RWPE1 (cell line): Measurements from ENCODE around the gene CPED1.

Source experiments
- CTCF ChIA-PET: fragments of 350-600 bp; sonication (Branson Sonifier 250); formaldehyde crosslinking; extraction: SDS; loops from one replicate; lab custom pipeline; 2021; lab: Yijun Ruan, JAX
- POLR2A ChIA-PET: fragments of 400-600 bp; formaldehyde crosslinking; extraction: SDS; loops from one replicate; lab custom pipeline; 2020; ENCODE audit warnings: antibody characterized with exemption; ENCODE audit not compliant: low non-redundant PET; lab: Yijun Ruan, JAX
- DNase-seq: peaks from one replicate; pipeline ENCODE4 v3.0.0; 2012; ENCODE audit warnings: low spot score
- H3K27ac ChIP-seq: fragments of 450-650 bp; 2 replicates; pipeline ENCODE4 v1.5.1; 2017
- CTCF ChIP-seq: fragments of 450-650 bp; conservative IDR thresholded peaks from 2 replicates; pipeline ENCODE4 v1.5.1; 2017; ENCODE audit warnings: low read depth, mild to moderate bottlenecking

Gene CPED1

GRCh38 chr7:121153995-121154394, 165.5 kb downstream of the CPED1 start:
- ChIA-PET POLR2A (no interaction called here), CTCF (no interaction called here)
- no peak for DNase-seq
- H3K27ac ChIP-seq = no peak overlapping the region
- TF ChIP-seq CTCF = no peak

- ChIA-PET POLR2A (no interaction called here), CTCF (no interaction called here)
- no peak for DNase-seq
- no peak overlapping the region for H3K27ac ChIP-seq
- no peak for TF ChIP-seq CTCF
Measured at GRCh38 chr7:121156825-121157224, 168.3 kb downstream of the CPED1 start.

GRCh38 chr7:121157341-121157751, 168.8 kb downstream of the CPED1 start:
- DNase-seq = no peak
- TF ChIP-seq CTCF = no peak
- ChIA-PET CTCF (interaction anchor here (0.6 kb wide), 1 partner anchor 174 kb away, joined by 4 read pairs; no protein-coding TSS in a partner anchor), POLR2A (no interaction called here)
- no peak overlapping the region for H3K27ac ChIP-seq

- CTCF ChIA-PET = interaction anchor here (0.6 kb wide), 1 partner anchor 173 kb away, joined by 4 read pairs; no protein-coding TSS in a partner anchor
- no peak for TF ChIP-seq CTCF
- no peak overlapping the region for H3K27ac ChIP-seq
- POLR2A ChIA-PET = no interaction called here
- DNase-seq = no peak
Measured at GRCh38 chr7:121157885-121158590, 169.5 kb downstream of the CPED1 start.

- no peak for DNase-seq
- ChIA-PET CTCF (no interaction called here), POLR2A (no interaction called here)
- H3K27ac ChIP-seq = no peak overlapping the region
- no peak for TF ChIP-seq CTCF
Measured at GRCh38 chr7:121158665-121159064, 170.2 kb downstream of the CPED1 start.

GRCh38 chr7:121159553-121159952, 171.0 kb downstream of the CPED1 start:
- POLR2A ChIA-PET = no interaction called here
- no peak for TF ChIP-seq CTCF
- DNase-seq = no peak
- CTCF ChIA-PET = interaction anchor here (0.8 kb wide), 1 partner anchor 13 kb away, joined by 4 read pairs; no protein-coding TSS in a partner anchor
- H3K27ac ChIP-seq = no peak overlapping the region
